Measurements from ENCODE around the gene DIDO1.

The DIDO1 gene

DNA sequence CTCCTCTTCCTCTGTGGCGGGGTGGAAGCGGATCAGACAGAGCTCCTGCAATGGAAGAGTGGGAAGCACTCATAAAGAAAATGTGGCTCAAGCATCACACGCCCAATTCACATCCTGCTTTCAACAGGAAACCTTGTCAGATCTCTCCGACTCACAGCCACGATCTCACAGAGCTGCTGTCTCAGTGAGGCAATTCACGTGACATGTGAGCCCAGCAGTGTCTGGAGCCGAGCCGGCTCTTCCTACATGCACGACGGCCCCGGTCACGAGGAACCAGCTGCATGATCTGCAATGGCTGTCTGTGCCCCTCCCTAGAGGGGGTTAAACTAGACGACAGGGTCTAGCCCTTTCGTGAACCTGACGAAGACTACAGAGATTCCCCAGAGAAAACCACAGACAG, 35.2 kb downstream of the DIDO1 start:
- no peak for DNase-seq

DNA sequence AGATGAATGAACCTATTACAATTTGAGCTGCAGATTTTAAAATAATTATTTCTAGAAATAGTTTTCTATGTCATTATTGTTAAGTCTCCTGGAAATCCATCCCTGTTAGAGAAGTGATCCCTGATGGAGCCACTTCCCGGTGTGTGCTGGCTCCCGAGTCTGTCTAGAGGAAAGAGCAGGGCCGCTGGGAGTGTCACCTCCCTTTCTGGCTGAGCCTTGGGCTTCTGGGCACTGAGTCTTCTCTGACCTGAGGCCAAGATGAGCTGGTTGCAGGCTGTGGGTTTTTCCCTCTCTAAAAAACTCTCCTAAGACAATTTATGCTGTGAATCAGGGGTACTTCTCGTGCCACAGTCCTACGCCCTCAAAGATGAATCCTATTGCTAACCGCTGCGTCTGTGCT, 35.9 kb downstream of the DIDO1 start:
- no peak for DNase-seq

DNA sequence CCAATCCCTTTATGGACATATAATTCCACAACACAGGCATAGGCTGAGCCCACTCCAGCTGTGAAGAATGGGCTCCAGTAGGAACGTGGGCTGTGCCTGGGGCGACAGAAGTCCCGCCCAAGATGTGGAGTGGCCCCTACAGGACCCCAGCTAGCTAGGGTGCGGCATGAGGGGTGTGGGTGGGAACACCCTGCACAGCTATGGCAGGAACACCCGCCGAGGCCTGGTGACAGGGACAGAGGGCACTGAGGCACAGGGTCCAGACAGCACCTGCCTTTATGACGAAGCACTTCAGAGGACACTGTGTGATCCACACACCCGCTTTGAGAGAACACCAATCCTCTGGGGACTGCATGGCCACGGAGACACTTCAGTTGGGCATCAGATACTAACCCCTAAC, 36.4 kb downstream of the DIDO1 start:
- no peak for DNase-seq

DNA sequence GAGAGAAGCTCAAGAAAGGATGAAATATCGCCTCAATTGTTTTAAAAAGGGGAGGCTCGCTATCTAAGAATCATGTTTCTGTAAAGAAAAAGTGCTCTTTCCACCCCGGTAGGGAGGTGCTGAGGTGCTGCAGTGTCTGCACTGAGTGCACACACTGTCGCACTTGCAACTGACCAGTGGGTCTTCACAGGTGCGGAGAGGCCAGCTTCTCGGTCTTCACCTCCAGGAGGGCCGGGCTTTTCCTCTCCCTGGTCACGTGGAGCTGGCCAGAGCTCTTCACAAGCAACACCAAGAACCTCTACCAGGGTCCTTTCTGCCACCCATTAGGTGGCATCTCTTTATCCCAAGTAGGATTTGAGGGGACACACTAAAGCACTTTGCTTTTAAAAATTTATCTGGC, 36.9 kb downstream of the DIDO1 start:
- no peak for DNase-seq

DNA sequence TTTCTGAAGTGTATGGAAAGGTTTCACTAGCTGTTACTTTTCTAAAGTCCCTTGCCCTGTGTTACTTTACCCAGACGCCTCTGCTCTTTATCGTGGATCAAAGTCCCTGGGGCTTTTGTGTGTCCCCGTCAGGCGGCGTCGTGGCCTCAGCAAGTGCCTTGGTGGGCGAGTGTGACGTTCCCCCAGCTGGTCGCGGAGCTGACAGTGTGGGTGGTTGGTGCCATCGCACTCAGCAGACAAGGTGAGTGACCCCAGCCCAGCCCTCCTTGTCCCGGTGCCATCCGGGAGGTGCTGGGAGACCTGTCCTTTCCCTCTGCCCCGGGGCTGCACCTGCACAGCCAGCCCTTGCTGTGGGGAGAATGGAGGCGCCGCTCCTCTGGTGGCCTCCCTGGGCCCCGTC, 37.4 kb downstream of the DIDO1 start:
- no peak for DNase-seq

DNA sequence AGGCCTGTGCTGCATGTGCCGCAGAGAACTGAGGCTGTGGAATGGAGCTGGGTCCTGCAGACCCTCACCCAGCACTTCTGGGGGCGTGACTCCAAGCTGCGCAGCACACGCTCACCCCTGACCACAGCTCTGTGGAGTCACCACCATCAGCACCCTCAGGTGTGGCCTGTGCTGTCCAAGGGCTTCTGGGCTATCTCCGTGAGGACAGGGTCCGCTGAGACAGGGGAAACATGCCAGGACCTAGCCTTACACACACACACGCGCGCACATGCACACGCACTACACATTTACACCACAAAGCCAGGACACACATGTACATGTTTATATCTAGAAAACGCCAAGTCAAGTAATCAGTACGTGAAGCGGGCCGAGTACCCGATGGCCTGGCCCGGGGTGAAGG, 37.9 kb downstream of the DIDO1 start:
- no peak for DNase-seq

DNA sequence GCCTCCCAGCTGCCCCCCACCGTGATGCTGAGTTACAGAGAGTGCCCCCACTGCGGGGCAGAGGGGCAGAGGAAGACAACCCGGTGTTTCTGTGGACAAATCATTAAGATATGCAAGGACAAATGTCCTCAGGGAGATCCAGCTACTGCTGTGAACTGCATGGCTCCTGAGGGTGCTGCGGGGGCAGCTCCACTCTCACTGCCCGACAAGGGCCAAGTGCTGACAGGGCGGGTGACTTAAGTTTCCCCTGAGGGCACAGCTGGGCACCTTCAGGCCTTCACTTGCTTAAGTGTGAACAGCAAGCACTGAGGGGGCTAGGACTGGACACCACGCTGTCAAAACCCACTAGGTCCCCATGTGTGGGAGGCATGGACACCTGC, 38.5 kb downstream of the DIDO1 start:
- no peak for DNase-seq

DNA sequence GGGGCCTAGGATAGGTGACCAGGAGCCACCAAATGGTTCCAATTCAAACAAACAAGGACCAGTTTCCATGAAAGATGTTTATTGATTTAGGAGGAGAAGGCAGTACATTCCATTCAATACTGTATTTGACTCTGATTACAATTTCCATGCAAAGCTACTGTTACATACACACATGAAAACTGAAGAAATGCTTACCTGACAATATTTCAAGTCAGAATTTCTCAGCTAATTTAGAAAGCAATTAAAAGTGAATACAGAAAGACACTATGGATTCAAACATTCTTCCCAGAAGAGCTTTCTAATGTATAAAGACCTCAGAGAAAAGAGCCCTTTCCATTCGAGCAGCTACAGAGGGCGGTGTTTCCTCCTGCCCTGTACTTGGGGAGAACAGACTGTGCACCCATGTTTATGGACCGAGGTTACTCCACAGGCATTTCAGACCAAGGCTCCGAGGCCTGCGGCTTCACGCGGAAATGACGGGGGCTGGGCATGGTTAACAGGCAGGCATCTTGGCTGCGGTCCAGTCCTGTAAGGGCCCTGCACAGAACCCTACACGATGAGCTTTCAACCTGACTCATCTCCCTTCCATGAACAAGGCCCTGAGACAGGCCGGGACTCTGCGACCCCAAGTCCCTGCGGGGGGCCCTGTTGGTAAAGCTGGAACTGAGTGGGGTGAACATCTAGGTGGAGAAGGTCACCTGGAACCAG, 39.0 kb downstream of the DIDO1 start:
- DNase-seq, result peak; percentile 37

DNA sequence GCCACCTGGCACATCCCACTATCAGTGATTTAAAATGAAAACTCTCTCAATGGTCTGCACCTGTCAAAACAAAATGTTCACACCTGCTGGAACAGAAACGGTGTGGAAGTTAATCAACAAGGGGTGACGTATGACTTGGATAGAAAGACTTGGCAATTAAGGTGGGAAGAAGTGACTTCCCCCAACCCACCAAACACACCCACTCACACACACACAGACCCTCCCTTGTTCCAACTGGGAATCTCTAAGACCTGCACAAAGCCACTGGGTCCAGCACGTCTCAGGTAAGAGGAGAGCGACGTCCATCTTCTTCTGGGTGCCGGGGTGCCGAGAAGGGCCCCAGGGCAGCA, 39.6 kb downstream of the DIDO1 start:
- no peak for DNase-seq

DNA sequence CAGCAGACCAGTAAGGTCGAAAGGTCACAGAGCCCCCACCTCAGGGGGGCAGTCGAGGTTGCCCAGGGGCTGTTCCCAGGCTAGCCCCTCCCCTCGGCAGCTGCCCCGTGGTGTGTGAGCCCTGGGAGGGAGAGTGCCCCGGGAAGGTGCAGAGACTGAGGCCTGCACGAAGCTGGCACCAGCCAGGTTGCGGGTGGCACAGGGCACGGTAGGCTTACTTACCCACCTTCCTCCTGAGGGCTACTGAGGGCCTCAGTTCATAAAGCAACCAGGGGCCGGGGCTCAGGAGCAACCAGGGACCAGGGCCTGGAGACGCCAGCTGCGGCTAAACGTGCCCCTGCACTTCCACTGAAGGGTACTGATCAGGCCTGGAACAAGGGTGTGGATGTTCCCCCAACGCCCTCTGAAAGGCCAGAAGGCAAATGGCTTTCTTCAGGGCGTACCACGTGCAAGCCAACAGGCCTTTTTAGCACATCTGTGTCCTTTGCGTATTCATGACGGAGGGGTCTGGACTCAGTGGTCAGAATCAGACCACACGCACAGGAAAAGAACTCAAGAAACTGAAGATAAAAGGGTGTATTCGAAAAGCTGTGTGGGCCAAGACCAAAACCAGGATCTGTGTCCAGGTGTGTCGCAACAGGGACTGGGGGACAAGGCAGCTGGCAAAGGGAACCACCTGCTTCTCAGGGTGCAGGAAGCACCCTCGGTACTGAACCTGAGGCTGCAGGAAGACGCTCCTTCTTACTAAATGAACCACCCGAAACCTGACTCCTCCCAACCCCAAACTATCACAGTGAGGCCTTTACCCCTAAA, 40.2 kb downstream of the DIDO1 start:
- DNase-seq, result no peak

DNA sequence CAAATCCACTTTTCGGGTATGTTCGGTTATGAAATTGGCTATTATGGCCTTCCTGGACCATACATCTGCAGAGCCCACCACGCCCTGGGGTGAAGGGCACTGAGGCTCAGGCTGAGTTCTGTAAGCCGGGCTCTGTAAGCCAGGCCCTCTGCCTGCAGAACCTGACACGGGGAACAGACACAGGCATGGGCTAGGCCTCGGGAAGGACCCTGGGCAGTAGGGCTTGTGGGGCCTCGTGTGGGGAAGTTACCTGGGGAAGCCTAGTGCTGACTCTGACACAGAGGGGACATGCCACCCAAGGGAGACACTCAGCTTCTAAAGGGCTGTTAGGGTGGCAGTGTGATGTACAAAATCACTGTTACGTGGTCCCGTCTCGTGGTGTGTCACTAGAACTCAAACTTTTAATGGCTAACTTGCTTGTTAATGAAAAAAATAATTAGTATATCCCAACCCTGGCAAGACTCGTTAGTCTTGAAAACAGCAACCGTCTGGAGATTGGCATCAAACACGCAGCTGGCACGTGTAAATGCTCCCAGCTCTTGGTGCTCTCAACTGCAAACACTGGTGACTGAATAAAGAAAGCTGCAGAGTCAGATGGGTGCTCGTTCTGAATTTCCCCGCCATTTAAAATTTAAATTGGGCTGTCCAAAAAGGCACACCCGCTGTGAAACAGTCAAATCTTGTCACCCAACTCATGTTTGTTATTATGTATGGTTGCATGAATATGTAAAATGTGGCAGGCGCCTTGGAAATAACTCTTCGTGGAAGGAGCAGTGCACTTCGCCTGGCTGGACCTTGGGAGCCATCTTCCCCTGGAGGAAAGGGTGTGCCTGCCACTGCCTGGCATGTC, 41.0 kb downstream of the DIDO1 start:
- no peak for DNase-seq

DNA sequence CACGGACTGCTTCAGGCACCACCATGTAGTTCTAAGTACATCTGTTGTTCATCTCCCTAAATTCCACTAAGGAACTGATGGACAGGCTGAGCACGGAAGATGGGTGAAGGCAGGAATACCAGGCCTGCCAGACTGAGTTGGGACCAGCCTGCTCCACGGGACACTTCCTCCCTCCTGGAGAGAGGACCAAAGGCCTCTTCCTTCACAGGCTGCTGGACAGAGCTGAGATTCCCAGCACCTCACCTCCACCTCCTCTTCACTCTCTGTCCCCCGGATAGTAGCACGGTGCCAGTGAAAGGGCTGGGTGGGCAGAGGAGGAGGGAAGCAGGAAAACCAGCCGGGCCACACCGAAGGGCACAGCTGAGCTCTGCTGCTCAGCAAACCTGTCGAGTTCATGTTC, 41.7 kb downstream of the DIDO1 start:
- DNase-seq, result no peak

DNA sequence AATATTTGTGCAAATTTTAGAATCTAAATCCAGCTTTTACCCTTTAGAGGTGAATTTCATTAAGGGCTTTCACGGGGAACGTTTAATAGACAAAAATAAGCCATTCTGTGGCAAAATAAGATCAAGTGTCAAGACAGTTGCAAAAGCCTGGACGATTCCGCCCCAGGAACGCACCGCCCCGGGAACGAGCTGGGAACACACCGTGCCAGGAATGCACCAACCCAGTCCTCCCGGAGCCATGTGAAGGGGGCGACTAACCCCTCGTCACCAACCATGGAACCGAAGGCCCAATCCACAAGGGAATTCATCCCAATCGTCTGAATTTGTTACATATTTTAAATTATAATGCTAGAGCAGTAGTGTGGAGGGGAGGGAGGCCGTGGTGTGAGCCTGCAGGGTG, 43.9 kb downstream of the DIDO1 start:
- DNase-seq, result no peak

DNA sequence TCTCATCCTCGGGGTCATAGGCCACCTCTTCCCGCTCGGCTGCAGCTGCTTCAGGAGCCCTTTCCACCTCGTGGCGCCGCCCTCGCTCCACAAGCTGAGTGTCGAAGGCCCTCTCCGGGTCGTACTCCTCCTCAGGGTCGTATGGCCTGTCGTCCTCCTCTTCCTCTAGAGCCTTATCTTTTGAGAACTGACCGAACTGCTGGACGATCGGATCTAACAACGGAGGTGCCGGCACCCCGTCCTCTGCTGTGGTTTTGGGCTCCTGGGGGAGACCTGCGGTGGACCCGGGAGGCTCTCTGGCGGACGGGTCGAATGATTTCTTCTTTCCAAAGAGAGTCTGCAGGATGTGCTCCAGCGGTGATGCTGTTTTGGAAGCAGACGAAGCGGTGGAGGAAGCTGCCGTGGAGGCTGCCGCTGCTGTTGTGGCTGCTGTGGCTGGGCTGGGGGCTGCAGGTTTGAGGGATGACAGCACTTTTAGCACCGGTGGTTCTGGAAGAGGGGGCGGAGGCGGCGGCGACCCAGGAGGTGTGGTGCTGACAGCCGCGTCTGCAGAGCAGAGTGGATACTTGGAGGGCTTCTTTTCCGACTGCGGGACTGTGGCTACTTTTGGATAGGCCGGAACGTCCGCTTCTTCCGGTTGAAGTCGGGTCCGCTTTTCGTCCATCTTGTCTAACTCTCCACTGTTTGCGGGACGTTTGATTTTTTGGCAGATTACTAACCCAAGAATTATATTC, 44.5 kb downstream of the DIDO1 start:
- DNase-seq, result no peak

DNA sequence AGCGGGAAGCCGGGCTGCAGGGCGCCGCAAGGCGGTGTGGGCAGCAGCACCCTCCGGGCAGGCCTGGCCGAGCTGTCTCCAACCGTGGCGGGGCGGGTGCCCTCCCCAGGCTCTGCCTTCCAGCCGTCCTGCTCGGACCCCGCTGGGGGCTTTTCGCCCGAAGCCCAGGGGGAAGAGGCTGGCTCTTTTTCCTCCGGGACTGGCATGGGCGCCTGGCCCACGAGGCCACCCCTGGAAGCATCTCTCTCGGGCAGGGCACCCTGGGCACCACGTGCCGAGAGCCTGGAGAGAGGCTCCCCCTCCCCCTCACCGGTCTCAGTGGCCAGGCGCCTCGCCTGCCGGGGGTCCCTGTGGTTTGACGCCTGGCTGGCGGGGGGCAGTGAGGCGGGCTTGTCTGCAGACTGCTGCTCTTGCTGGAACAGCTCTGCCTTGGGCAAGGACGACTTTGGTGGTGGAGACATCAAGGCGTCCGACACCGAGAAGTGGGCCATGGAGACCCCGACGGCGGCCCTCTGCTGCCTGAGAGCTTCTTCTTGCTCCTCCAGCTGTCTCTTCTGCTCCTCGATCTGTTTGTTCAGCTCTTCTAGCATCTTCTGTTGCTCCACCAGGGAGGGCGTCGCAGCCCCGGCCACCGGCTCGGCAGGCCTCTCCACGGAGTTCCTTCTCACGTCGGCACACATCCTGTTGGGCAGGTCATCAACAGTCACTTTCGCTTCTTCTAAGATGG, 45.2 kb downstream of the DIDO1 start:
- no peak for DNase-seq

DNA sequence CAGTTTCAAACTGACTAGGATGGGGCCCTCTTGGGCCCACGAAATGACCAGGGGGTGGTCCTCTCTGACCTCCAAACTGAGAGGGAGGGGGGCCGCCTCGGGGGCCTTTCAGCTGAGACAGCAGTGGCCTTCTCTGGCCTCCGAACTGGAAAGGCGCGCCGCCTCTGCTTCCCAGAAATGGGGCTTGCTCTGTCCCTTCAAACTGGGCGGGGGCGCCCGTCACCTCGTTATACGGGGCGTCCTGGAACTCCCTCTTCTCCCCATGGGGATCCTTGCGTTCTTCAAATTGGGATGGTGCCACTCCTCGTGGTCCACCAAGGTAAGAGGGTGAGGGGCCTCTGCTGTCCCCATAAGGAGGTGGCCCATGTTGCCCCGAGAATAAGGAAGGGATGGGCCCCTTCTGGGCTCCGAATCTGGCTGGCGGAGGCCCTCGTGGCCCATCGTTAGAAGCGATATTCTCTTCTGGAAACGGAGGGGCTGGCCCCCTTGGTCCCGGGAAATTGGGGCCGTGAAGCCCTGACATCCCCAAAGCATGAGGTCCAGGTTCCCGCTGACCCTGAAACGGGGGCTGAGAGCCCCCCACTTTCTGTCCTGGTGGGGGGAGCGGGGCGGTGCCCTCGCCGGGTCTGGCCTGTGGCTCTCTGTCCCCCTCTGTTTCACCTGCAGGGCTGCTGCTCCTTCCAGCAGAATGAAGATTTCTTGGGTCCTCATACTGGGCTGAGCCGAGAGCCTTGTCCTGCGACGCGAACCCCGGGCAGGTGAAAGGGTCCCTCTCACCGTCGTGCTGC, 46.0 kb downstream of the DIDO1 start:
- no peak for DNase-seq

DNA sequence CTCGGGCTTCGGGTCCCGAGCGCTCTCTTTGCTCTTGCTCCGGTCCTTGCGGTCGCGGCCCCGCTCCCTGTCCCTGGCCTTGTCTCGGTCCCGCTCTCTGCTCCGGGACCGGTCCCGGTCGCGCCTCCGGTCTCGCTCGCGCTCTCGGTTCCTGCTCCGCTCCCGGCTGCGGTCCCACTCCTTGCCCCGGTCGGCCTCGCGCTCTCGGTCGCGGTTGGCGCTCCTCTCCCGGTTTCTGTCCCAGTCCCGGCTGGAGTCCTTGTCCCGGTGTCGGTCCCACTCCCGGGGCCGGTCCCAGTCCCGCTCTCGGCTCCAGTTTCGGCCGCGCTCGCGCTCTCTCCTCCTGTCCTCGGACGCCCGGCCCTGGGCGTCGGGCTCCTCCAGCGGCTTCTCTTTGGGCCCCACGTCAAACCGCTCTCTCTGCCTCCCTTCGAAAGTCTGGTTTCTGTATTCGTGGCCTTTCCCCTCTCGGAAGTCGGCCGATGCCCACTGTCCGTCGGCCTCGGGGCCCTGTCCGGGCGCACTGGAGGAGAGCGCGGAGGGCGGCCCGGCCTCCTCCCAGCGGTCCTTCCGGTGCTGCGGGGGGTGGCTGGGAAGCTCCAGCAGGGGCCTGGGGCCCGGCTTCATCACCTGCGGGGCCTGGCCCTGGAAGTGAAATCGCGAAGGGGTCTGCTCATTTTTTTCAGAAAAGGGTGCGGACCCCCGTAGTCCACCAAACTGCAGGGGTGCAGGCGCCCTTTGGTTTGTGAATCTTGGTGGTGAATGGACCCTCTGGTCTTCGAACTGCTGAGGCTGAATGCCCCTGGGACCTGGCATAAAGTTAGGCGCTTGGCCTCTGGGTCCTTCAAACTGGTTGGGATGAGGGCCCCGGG, 46.8 kb downstream of the DIDO1 start:
- DNase-seq, result no peak

DNA sequence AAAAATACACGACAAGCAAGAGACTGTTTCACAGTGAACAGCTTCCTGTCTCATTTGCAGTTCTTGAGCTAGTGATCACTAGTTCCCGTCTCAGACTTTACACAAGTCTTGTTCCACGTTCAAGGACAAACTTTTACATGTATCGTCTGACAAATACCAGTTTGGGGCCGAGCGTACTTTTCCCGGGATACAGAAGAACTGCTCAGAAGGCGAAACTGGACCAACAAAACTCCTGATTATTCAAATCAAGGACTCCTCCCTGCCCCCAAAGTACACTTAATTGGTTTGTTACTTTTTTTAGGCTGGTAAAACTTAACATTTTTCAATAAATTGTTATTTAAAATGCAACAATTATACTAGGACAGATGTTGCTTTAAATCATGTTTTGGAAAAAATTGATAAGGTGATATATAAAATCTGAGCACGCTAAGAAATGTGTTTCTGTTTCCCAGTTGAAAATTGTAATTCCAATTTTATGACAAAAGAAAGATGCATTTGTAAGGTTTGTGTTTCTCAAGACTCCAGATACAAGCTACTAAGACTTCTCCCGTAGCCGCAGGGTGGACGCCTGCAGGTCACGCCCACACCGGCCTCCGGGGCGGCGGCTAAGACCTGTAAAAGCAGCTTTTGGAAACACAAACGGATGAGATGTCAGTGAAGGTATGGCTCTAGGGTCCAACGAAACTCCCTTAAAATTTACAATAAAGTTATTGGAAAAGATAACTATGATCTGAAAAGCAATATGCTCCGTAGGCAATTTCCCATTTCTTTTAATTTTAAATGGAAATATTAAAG, 47.9 kb downstream of the DIDO1 start:
- no peak for DNase-seq
